Mammary epithelial cell (primary cell): ENCODE results near the gene CEP104.

Experiments used
- CTCF ChIP-seq, 2 donors: IDR thresholded peaks in 1 of 2; conservative IDR thresholded peaks in 1 of 2; 2 replicates each; pipeline ENCODE4 v1.5.1; 2011 to 2012; ENCODE audit warnings: inconsistent platforms in 2 of 2, low read length in 2 of 2, mild to moderate bottlenecking in 2 of 2, control low read depth in 1 of 2, low read depth in 1 of 2; ENCODE audit not compliant: insufficient read depth in 1 of 2; ENCODE audit errors: extremely low read depth in 1 of 2
- EZH2 ChIP-seq: IDR thresholded peaks from 2 replicates; pipeline ENCODE4 v1.6.1; 2012; ENCODE audit warnings: low read length, inconsistent platforms, borderline replicate concordance

- no peak for TF ChIP-seq CTCF (conservative IDR thresholded peaks at IDR 0.05 in 1 of 2, IDR thresholded peaks at IDR 0.05 in 1 of 2; ENCODE audit: extremely low read depth in 1 of 2, insufficient read depth in 1 of 2, low read depth in 1 of 2, low read length in 2 of 2)
- TF ChIP-seq EZH2, result no peak
Measured at GRCh38 chr1:3773572-3774275, 83.3 kb downstream of the CEP104 start.
